ENCODE measurements around the gene TEDC1. TPM values are rescaled to one million over a fixed set of nuclear protein-coding genes. Genes with fewer than 3 reads are reported as not detected.

TEDC1 gene
- total RNA-seq, 1 experiment from 2014 or later, result 17.3 TPM

GRCh38 chr14:105456736-105457617 is 34.1 kb upstream of the TEDC1 start:
- no peak for DNase-seq (ENCODE audit: low spot score)

GRCh38 chr14:105458010-105458409 is 33.0 kb upstream of the TEDC1 start:
- no peak for DNase-seq (ENCODE audit: low spot score)

- DNase-seq (ENCODE audit: low spot score), result no peak
Measured at GRCh38 chr14:105458571-105458970, 32.5 kb upstream of the TEDC1 start.

- DNase-seq (ENCODE audit: low spot score), result no peak
Measured at GRCh38 chr14:105460116-105460515, 30.9 kb upstream of the TEDC1 start.

GRCh38 chr14:105460616-105461015 is 30.4 kb upstream of the TEDC1 start:
- no peak for DNase-seq (ENCODE audit: low spot score)

GRCh38 chr14:105461903-105462302 is 29.1 kb upstream of the TEDC1 start:
- DNase-seq (ENCODE audit: low spot score), result no peak

GRCh38 chr14:105464501-105464900 is 26.5 kb upstream of the TEDC1 start:
- no peak for DNase-seq (ENCODE audit: low spot score)

GRCh38 chr14:105465209-105466031 is 25.6 kb upstream of the TEDC1 start:
- DNase-seq (ENCODE audit: low spot score), result no peak

- no peak for DNase-seq (ENCODE audit: low spot score)
Measured at GRCh38 chr14:105466531-105467248, 24.4 kb upstream of the TEDC1 start.

GRCh38 chr14:105467249-105467941 is 23.7 kb upstream of the TEDC1 start:
- no peak for DNase-seq (ENCODE audit: low spot score)

GRCh38 chr14:105467942-105468471 is 23.0 kb upstream of the TEDC1 start:
- no peak for DNase-seq (ENCODE audit: low spot score)

- DNase-seq (ENCODE audit: low spot score), result no peak
Measured at GRCh38 chr14:105468621-105469241, 22.3 kb upstream of the TEDC1 start.

- no peak for DNase-seq (ENCODE audit: low spot score)
Measured at GRCh38 chr14:105469456-105470349, 21.3 kb upstream of the TEDC1 start.

- no peak for DNase-seq (ENCODE audit: low spot score)
Measured at GRCh38 chr14:105470350-105471296, 20.4 kb upstream of the TEDC1 start.

- DNase-seq (ENCODE audit: low spot score), result no peak
Measured at GRCh38 chr14:105471297-105471821, 19.7 kb upstream of the TEDC1 start.

- no peak for DNase-seq (ENCODE audit: low spot score)
Measured at GRCh38 chr14:105471823-105472485, 19.1 kb upstream of the TEDC1 start.

- DNase-seq (ENCODE audit: low spot score), result no peak
Measured at GRCh38 chr14:105472486-105472991, 18.5 kb upstream of the TEDC1 start.

All from H4 (cell line).